Neural cell (in vitro differentiated cells): ENCODE data around the gene TRAPPC13. TPM values are rescaled to one million over a fixed set of nuclear protein-coding genes. Genes with fewer than 3 reads are reported as not detected.

Source experiments
- H2AFZ ChIP-seq: fragments of 200-600, 300-800 bp; sonication (generic), shearing (Covaris generic); 2 replicates; pipeline ENCODE4 v1.6.0; 2014; ENCODE audit warnings: low read depth, mild to moderate bottlenecking, antibody characterized with exemption, low read length, moderate library complexity
- H3F3A ChIP-seq: fragments of 200-600 bp; shearing (Covaris generic); 2 replicates; pipeline ENCODE4 v1.6.1; 2016; ENCODE audit warnings: mild to moderate bottlenecking, moderate library complexity, mixed read lengths, antibody characterized with exemption, low read length; ENCODE audit not compliant: insufficient read depth, poor library complexity, severe bottlenecking
- H3K27ac ChIP-seq: fragments of 200-600, 300-800 bp; sonication (generic), shearing (Covaris generic); 2 replicates; pipeline ENCODE4 v1.5.1; 2014; ENCODE audit warnings: mild to moderate bottlenecking, low read length, moderate library complexity
- H3K27me3 ChIP-seq: fragments of 300-800, 200-600 bp; sonication (generic), shearing (Covaris generic); 2 replicates; pipeline ENCODE4 v1.6.0; 2014; ENCODE audit warnings: mild to moderate bottlenecking, low read depth, low read length, moderate library complexity; ENCODE audit not compliant: insufficient read depth
- H3K36me3 ChIP-seq: fragments of 300-800, 200-600 bp; sonication (generic), shearing (Covaris generic); 2 replicates; pipeline ENCODE4 v1.5.1; 2014; ENCODE audit warnings: mild to moderate bottlenecking, antibody characterized with exemption, low read length, moderate library complexity; ENCODE audit not compliant: insufficient read depth
- H3K4me2 ChIP-seq: fragments of 300-800, 200-600 bp; sonication (generic), shearing (Covaris generic); 2 replicates; pipeline ENCODE4 v1.6.0; 2014; ENCODE audit warnings: mild to moderate bottlenecking, low read length
- H3K4me3 ChIP-seq: fragments of 300-800, 200-600 bp; sonication (generic), shearing (Covaris generic); 2 replicates; pipeline ENCODE4 v1.5.1; 2014; ENCODE audit warnings: mild to moderate bottlenecking, low read length, moderate library complexity
- H3K79me2 ChIP-seq: fragments of 200-600 bp; shearing (Covaris generic); replicated peaks from 2 replicates; pipeline ENCODE4 v1.6.0; 2014; ENCODE audit warnings: mild to moderate bottlenecking, low read length, moderate library complexity; ENCODE audit not compliant: insufficient read depth
- H3K9ac ChIP-seq: fragments of 300-800, 200-600 bp; sonication (generic), shearing (Covaris generic); 2 replicates; pipeline ENCODE4 v1.6.1; 2016; ENCODE audit warnings: mild to moderate bottlenecking, low read length, mixed read lengths
- H3K9me2 ChIP-seq: fragments of 200-600 bp; shearing (Covaris generic); 2 replicates; pipeline ENCODE4 v1.6.1; 2016; ENCODE audit warnings: mild to moderate bottlenecking, low read length, mixed read lengths; ENCODE audit not compliant: insufficient read depth
- H3K9me3 ChIP-seq: fragments of 200-600, 300-800 bp; sonication (generic), shearing (Covaris generic); 2 replicates; pipeline ENCODE4 v1.6.1; 2016; ENCODE audit warnings: mild to moderate bottlenecking, mixed run types, low read length, moderate library complexity, mixed read lengths
- H4K20me1 ChIP-seq: fragments of 200-600 bp; shearing (Covaris generic); 2 replicates; pipeline ENCODE4 v1.6.1; 2016; ENCODE audit warnings: mild to moderate bottlenecking, mixed run types; ENCODE audit not compliant: insufficient read depth
- CTCF ChIP-seq: fragments of 450-650 bp; IDR thresholded peaks from 2 replicates; pipeline ENCODE4 v1.5.1; 2014; ENCODE audit warnings: antibody characterized with exemption, mild to moderate bottlenecking, moderate library complexity; ENCODE audit not compliant: poor library complexity, severe bottlenecking
- EP300 ChIP-seq: fragments of 450-650 bp; conservative IDR thresholded peaks from 2 replicates; pipeline ENCODE4 v1.6.1; 2014; ENCODE audit warnings: antibody characterized with exemption, mild to moderate bottlenecking, moderate library complexity; ENCODE audit not compliant: poor library complexity, severe bottlenecking
- EZH2 ChIP-seq: fragments of 200-600, 300-800 bp; shearing (Covaris generic), sonication (generic); IDR thresholded peaks from 2 replicates; pipeline ENCODE4 v1.6.1; 2014; ENCODE audit warnings: antibody characterized with exemption, low read length, borderline replicate concordance, mild to moderate bottlenecking; ENCODE audit not compliant: insufficient read depth, poor library complexity, severe bottlenecking
- MXI1 ChIP-seq: fragments of 450-650 bp; conservative IDR thresholded peaks from 2 replicates; pipeline ENCODE4 v1.6.1; 2014; ENCODE audit warnings: antibody characterized with exemption, mild to moderate bottlenecking; ENCODE audit not compliant: poor library complexity, severe bottlenecking
- POLR2AphosphoS5 ChIP-seq: IDR thresholded peaks from 2 replicates; pipeline ENCODE4 v1.6.1; 2012
- RAD21 ChIP-seq: fragments of 450-650 bp; conservative IDR thresholded peaks from 2 replicates; pipeline ENCODE4 v1.6.1; 2014; ENCODE audit warnings: antibody characterized with exemption, mild to moderate bottlenecking, moderate library complexity
- REST ChIP-seq: IDR thresholded peaks from 2 replicates; pipeline ENCODE4 v1.6.1; 2012; ENCODE audit warnings: borderline replicate concordance
- SMC3 ChIP-seq: fragments of 450-650 bp; conservative IDR thresholded peaks from 2 replicates; pipeline ENCODE4 v1.6.1; 2014; ENCODE audit warnings: antibody characterized with exemption, mild to moderate bottlenecking, moderate library complexity; ENCODE audit not compliant: poor library complexity
- TAF1 ChIP-seq: IDR thresholded peaks from 2 replicates; pipeline ENCODE4 v1.6.1; 2012; ENCODE audit warnings: low read depth
- polyA plus RNA-seq: library from polyadenylated mRNA; depleted of rRNA; stranded (reverse); fragments of >200 nt; gene quantifications from 2 replicates; pipeline ENCODE4 v1.2.3, GENCODE V29; 2014

TRAPPC13 gene
- polyA plus RNA-seq, 1 donor from 2014 or later: 80.3 TPM

GRCh38 chr5:65704621-65705239, 79.9 kb downstream of the TRAPPC13 start:
- no peaks in the 10 kb centered on the region for H3K27me3 ChIP-seq
- no peaks in the 10 kb centered on the region for H3F3A ChIP-seq
- no peaks in the 10 kb centered on the region for H3K79me2 ChIP-seq
- H3K36me3 ChIP-seq: no peaks in the 10 kb centered on the region
- no peak overlapping the region for H3K4me3 ChIP-seq
- no peaks in the 10 kb centered on the region for H3K9me3 ChIP-seq
- H3K9me2 ChIP-seq: no peaks in the 10 kb centered on the region
- no peak overlapping the region for H3K27ac ChIP-seq
- H3K9ac ChIP-seq: no peak overlapping the region
- H2AFZ ChIP-seq: no peak overlapping the region
- H3K4me2 ChIP-seq: no peak overlapping the region
- no peaks in the 10 kb centered on the region for H4K20me1 ChIP-seq
- TF ChIP-seq EP300 (no peak), REST (no peak), RAD21 (no peak), EZH2 (no peak), POLR2AphosphoS5 (no peak)

- Histone ChIP-seq H3K79me2 (no peaks in the 10 kb centered on the region), H4K20me1 (no peaks in the 10 kb centered on the region), H3F3A (no peaks in the 10 kb centered on the region), H3K9ac (no peak overlapping the region), H3K4me3 (no peak overlapping the region), H3K27me3 (no peaks in the 10 kb centered on the region), H3K36me3 (peaks cover 6% of the 10 kb centered on the region), H3K27ac (no peak overlapping the region), H3K4me2 (no peak overlapping the region), H3K9me3 (no peaks in the 10 kb centered on the region), H3K9me2 (no peaks in the 10 kb centered on the region), H2AFZ (no peak overlapping the region)
- TF ChIP-seq TAF1 (no peak), EP300 (no peak), REST (no peak), MXI1 (no peak), EZH2 (no peak), CTCF (no peak), SMC3 (no peak), RAD21 (no peak), POLR2AphosphoS5 (no peak)
Observed at GRCh38 chr5:65707663-65708062, 82.8 kb downstream of the TRAPPC13 start.
